SU-DHL-6 (cell line): Measurements from ENCODE around the gene SCARB1.

ENCODE experiments used
- CTCF ChIP-seq: fragments of 200-600 bp; sonication (generic); IDR thresholded peaks from one replicate; pipeline ENCODE4 v1.5.1; 2017; ENCODE audit warnings: antibody characterized with exemption, mild to moderate bottlenecking, low read length, moderate library complexity; ENCODE audit not compliant: insufficient read depth, poor library complexity, severe bottlenecking
- EZH2phosphoT487 ChIP-seq: fragments of 200-600 bp; sonication (generic), shearing (Covaris generic); conservative IDR thresholded peaks from 2 replicates; pipeline ENCODE4 v1.6.1; 2018; ENCODE audit warnings: mild to moderate bottlenecking, antibody characterized with exemption, low read length, moderate library complexity, mixed read lengths

DNA sequence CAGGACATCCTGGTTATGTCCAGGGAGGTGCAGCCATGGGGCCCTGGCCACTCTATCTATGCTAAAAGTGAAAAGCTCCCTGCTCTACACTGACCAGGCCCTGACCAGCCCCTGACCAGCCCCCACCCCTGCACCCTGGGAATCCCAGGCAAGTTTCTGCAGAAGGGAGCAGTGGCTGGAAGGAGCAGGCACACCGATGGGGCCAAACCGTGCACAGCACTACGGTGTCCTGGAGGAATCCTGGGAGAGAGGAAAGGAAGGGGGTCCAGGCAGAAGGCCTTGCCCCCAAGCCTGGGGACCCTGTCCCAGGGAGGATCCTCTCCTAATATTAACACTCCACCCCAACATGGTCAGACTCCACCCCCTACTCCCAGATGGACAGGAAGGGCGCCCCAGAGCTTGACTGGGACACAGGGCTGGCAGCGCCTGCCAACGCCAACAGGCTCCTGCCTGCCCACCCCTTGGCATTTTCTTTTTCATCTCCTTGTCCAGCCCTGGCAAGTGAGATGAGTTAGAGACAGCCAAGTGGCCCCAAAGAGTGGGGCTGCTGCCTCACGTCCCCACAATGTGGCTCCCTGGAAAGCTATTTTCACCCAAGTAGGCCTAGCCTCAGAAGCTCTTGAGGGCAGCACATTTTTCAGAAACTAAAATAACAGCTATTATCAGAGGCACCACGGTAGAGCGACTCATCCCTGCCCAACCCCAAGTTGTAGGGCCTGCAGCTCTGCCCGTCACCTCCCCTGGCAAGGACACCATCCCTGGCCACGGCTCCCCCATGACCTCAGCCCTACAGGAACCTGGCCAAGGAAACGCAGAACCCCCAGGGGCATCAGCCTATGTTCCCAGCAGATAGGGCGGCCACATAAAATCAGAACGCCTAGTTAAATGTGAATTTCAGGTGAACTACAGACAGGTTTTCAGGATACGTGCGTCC is 82.6 kb downstream of the SCARB1 start:
- TF ChIP-seq CTCF (no peak), EZH2phosphoT487 (no peak)
